ENCODE results near the gene CYTIP. TPM values are rescaled to one million over a fixed set of nuclear protein-coding genes. Genes with fewer than 3 reads are reported as not detected.

The CYTIP gene
- total and polyA plus RNA-seq, 9 of the 15 experiments (the other 6 are each of a cell fraction or from before 2014, with no cell fraction given): 0.03 to 0.35 (median 0.26) TPM; not detected in 1

DNA sequence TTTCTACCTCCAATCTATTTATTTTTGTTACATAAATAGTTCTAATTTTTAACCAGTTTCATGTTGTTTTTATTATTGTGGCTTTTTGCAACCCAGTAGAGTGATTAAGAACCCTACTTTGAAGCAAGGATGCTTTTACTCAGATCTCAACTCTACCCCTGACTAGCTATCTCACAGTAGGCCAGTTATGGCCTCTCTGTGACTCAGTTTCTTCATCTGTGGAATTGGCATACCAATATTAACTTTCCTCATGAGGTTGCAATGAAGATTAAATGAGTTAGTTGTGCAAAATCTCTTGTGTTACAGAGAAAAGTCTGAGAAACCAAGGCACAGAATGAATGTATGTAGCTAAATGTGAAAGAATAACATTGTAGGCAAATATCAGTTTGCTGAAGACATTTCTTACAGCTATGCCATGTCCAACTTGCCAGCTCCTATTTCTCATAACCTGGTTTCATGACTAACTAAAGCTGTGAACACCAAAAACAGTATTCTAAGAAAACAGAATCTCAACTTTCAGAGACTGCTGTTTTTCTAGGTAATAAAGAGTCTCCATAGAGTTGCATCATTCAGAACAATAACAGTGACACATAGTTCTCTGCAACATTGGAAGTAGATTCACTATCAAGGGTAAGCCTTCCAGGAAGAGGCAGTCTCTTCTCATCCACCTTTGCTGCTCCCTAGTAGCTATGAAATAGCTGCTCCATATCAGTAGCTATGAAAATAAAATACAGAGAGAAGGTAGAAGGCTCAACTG, 33.2 kb upstream of the CYTIP start (continued):
- TF ChIP-seq, protein P1, sequence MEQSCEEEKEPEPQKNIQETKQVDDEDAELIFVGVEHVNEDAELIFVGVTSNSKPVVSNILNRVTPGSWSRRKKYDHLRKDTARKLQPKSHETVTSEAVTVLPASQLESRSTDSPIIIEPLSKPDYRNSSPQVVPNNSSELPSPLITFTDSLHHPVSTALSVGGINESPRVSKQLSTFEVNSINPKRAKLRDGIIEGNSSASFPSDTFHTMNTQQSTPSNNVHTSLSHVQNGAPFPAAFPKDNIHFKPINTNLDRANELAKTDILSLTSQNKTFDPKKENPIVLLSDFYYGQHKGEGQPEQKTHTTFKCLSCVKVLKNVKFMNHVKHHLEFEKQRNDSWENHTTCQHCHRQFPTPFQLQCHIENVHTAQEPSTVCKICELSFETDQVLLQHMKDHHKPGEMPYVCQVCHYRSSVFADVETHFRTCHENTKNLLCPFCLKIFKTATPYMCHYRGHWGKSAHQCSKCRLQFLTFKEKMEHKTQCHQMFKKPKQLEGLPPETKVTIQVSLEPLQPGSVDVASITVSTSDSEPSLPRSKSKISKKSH (CRISPR knock-in tag; IDR thresholded peaks at IDR 0.05): no peak
- TF ChIP-seq ZNF197 (CRISPR knock-in tag; IDR thresholded peaks at IDR 0.05; ENCODE audit: low read depth) (no peak), NCOA1 (IDR thresholded peaks at IDR 0.05; ENCODE audit: low read depth) (no peak), NCOA6 (IDR thresholded peaks at IDR 0.05) (no peak), FIP1L1 (IDR thresholded peaks at IDR 0.05; ENCODE audit: low read depth, low read length, poor library complexity, severe bottlenecking) (no peak), JUN (IDR thresholded peaks at IDR 0.05; ENCODE audit: borderline replicate concordance, low read depth, low read length) (0 out of 2 replicates have a peak, but pooled peaks have one; percentile 21), JUN (CRISPR knock-in tag; IDR thresholded peaks at IDR 0.05; ENCODE audit: borderline replicate concordance) (no peak), JUND (IDR thresholded peaks at IDR 0.05; ENCODE audit: borderline replicate concordance, low read depth, low read length) (peak; percentile 60; the same call in 1 of the 2 replicates), JUND (tag; IDR thresholded peaks at IDR 0.05; ENCODE audit: borderline replicate concordance, low read depth, low read length) (peak; percentile 43; the same call in 1 of the 3 replicates), RCOR1 (IDR thresholded peaks at IDR 0.05; ENCODE audit: borderline replicate concordance in 1 of 2, low read depth in 2 of 2, low read length in 2 of 2) (no peak), HDAC8 (tag; IDR thresholded peaks at IDR 0.05) (no peak), SP2 (IDR thresholded peaks at IDR 0.05; ENCODE audit: extremely low read depth, low read depth, low read length, poor library complexity, severe bottlenecking) (no peak), FOXP1 (CRISPR knock-in tag; IDR thresholded peaks at IDR 0.05) (no peak), TCF3 (CRISPR knock-in tag; IDR thresholded peaks at IDR 0.05) (no peak), CCNT2 (IDR thresholded peaks at IDR 0.05; ENCODE audit: borderline replicate concordance, extremely low read depth, insufficient read length, low read depth, low read length) (no peak), RAD21 (CRISPR knock-in tag; conservative IDR thresholded peaks at IDR 0.05 in 1 of 2, IDR thresholded peaks at IDR 0.05 in 1 of 2) (no peak), SIN3A (IDR thresholded peaks at IDR 0.05; ENCODE audit: borderline replicate concordance in 2 of 2, control insufficient read depth in 1 of 2, low read depth in 2 of 2, low read length in 2 of 2) (no peak), ZNF696 (CRISPR knock-in tag; conservative IDR thresholded peaks at IDR 0.05) (no peak), ZNF12 (CRISPR knock-in tag; IDR thresholded peaks at IDR 0.05) (no peak), SOX6 (IDR thresholded peaks at IDR 0.05) (peak; percentile 91), ATF3 (IDR thresholded peaks at IDR 0.05) (peak; percentile 90), ATF3 (CRISPR knock-in tag; conservative IDR thresholded peaks at IDR 0.05) (no peak), ZSCAN32 (CRISPR knock-in tag; IDR thresholded peaks at IDR 0.05) (peak; percentile 56; the same call in 1 of the 2 replicates)
- TF ChIP-seq, protein P2, sequence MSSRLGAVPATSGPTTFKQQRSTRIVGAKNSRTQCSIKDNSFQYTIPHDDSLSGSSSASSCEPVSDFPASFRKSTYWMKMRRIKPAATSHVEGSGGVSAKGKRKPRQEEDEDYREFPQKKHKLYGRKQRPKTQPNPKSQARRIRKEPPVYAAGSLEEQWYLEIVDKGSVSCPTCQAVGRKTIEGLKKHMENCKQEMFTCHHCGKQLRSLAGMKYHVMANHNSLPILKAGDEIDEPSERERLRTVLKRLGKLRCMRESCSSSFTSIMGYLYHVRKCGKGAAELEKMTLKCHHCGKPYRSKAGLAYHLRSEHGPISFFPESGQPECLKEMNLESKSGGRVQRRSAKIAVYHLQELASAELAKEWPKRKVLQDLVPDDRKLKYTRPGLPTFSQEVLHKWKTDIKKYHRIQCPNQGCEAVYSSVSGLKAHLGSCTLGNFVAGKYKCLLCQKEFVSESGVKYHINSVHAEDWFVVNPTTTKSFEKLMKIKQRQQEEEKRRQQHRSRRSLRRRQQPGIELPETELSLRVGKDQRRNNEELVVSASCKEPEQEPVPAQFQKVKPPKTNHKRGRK (tag; IDR thresholded peaks at IDR 0.05): no peak
